ENCODE results near the gene LITAF.

LITAF gene

GRCh38 chr16:11564046-11564926 is 22.4 kb downstream of the LITAF start:
- TF ChIP-seq CTCF (IDR thresholded peaks at IDR 0.05; ENCODE audit: borderline replicate concordance, extremely low read depth, low read length, poor library complexity, severe bottlenecking) (no peak), EZH2 (IDR thresholded peaks at IDR 0.05; ENCODE audit: borderline replicate concordance, low read depth, low read length, severe bottlenecking) (no peak)
- Histone ChIP-seq H4K20me1 (ENCODE audit: insufficient read depth, low read length) (no peaks in the 10 kb centered on the region), H3K36me3 (ENCODE audit: insufficient read depth, low read length) (no peaks in the 10 kb centered on the region), H3K27ac (ENCODE audit: low read length) (no peak overlapping the region), H3K27me3 (ENCODE audit: insufficient read depth, low read length, poor library complexity) (no peaks in the 10 kb centered on the region), H3K4me1 (ENCODE audit: insufficient read depth, low read length) (no peaks in the 10 kb centered on the region), H3K4me2 (ENCODE audit: insufficient read depth, low read length) (no peak overlapping the region), H2AFZ (ENCODE audit: low read depth, low read length) (no peak overlapping the region), H3K79me2 (ENCODE audit: insufficient read depth, low read length) (no peaks in the 10 kb centered on the region), H3K9me3 (ENCODE audit: insufficient read depth, low read length, severe bottlenecking) (no peaks in the 10 kb centered on the region), H3K4me3 (ENCODE audit: low read depth in 1 of 2, low read length in 2 of 2) (no peak overlapping the region), H3K9ac (ENCODE audit: low read depth, low read length) (no peak overlapping the region)
- DNase-seq (no peak), ATAC-seq (ENCODE audit: insufficient read depth, low read depth) (no peak)

GRCh38 chr16:11563493-11564040 is 23.2 kb downstream of the LITAF start:
- H3K4me1 ChIP-seq (ENCODE audit: insufficient read depth, low read length) = no peaks in the 10 kb centered on the region
- no peaks in the 10 kb centered on the region for H3K36me3 ChIP-seq (ENCODE audit: insufficient read depth, low read length)
- ATAC-seq (ENCODE audit: insufficient read depth, low read depth) (no peak), DNase-seq (no peak)
- no peak overlapping the region for H3K4me2 ChIP-seq (ENCODE audit: insufficient read depth, low read length)
- no peak overlapping the region for H3K4me3 ChIP-seq (ENCODE audit: low read depth in 1 of 2, low read length in 2 of 2)
- H3K9me3 ChIP-seq (ENCODE audit: insufficient read depth, low read length, severe bottlenecking) = no peaks in the 10 kb centered on the region
- no peak overlapping the region for H3K27ac ChIP-seq (ENCODE audit: low read length)
- H4K20me1 ChIP-seq (ENCODE audit: insufficient read depth, low read length) = no peaks in the 10 kb centered on the region
- H3K79me2 ChIP-seq (ENCODE audit: insufficient read depth, low read length) = no peaks in the 10 kb centered on the region
- H3K27me3 ChIP-seq (ENCODE audit: insufficient read depth, low read length, poor library complexity) = no peaks in the 10 kb centered on the region
- TF ChIP-seq EZH2 (IDR thresholded peaks at IDR 0.05; ENCODE audit: borderline replicate concordance, low read depth, low read length, severe bottlenecking) (no peak), CTCF (IDR thresholded peaks at IDR 0.05; ENCODE audit: borderline replicate concordance, extremely low read depth, low read length, poor library complexity, severe bottlenecking) (no peak)
- H3K9ac ChIP-seq (ENCODE audit: low read depth, low read length) = no peak overlapping the region
- no peak overlapping the region for H2AFZ ChIP-seq (ENCODE audit: low read depth, low read length)

- Histone ChIP-seq H3K4me1 (ENCODE audit: insufficient read depth, low read length) (no peaks in the 10 kb centered on the region), H3K27me3 (ENCODE audit: insufficient read depth, low read length, poor library complexity) (no peaks in the 10 kb centered on the region), H3K4me3 (ENCODE audit: low read depth in 1 of 2, low read length in 2 of 2) (no peak overlapping the region), H3K9me3 (ENCODE audit: insufficient read depth, low read length, severe bottlenecking) (no peaks in the 10 kb centered on the region), H4K20me1 (ENCODE audit: insufficient read depth, low read length) (no peaks in the 10 kb centered on the region), H3K9ac (ENCODE audit: low read depth, low read length) (no peak overlapping the region), H2AFZ (ENCODE audit: low read depth, low read length) (no peak overlapping the region), H3K4me2 (ENCODE audit: insufficient read depth, low read length) (no peak overlapping the region), H3K27ac (ENCODE audit: low read length) (no peak overlapping the region), H3K36me3 (ENCODE audit: insufficient read depth, low read length) (no peaks in the 10 kb centered on the region), H3K79me2 (ENCODE audit: insufficient read depth, low read length) (no peaks in the 10 kb centered on the region)
- TF ChIP-seq EZH2 (IDR thresholded peaks at IDR 0.05; ENCODE audit: borderline replicate concordance, low read depth, low read length, severe bottlenecking) (no peak), CTCF (IDR thresholded peaks at IDR 0.05; ENCODE audit: borderline replicate concordance, extremely low read depth, low read length, poor library complexity, severe bottlenecking) (no peak)
- DNase-seq = no peak
- ATAC-seq (ENCODE audit: insufficient read depth, low read depth) = no peak
Measured at GRCh38 chr16:11562941-11563340, 23.8 kb downstream of the LITAF start.

Measured in DND-41 (cell line).